Activated naive CD8-positive, alpha-beta T cell treated with anti-CD3 and anti-CD28 coated beads, Interleukin-2, amount 50 U/mL, for 24 hours (primary cell): ENCODE measurements around the gene GIMAP8.
"Not testable (repeated sequence)": the region's sequence is repeated elsewhere in the genome, so short reads cannot be mapped to it uniquely, and the experiment has no call there.

Experiments
- ATAC-seq: fragments of 150-1000 bp; cut with Tn5 transposase; one replicate; pipeline ENCODE4 v1.10.0; 2021
- DNase-seq: peaks from one replicate; pipeline ENCODE4 v3.0.0; 2021
- H3K27ac Mint-ChIP-seq: one replicate; pipeline ENCODE4 v1.8.0; 2021; ENCODE audit warnings: mild to moderate bottlenecking, mixed read lengths
- H3K27me3 Mint-ChIP-seq: one replicate; pipeline ENCODE4 v1.8.0; 2021; ENCODE audit warnings: mixed read lengths
- H3K36me3 Mint-ChIP-seq: one replicate; pipeline ENCODE4 v1.8.0; 2021; ENCODE audit warnings: low read depth, mixed read lengths
- H3K4me1 Mint-ChIP-seq: one replicate; pipeline ENCODE4 v1.8.0; 2021; ENCODE audit warnings: mixed read lengths
- H3K4me3 Mint-ChIP-seq: one replicate; pipeline ENCODE4 v1.8.0; 2021; ENCODE audit warnings: mild to moderate bottlenecking, moderate library complexity, mixed read lengths
- H3K9me3 Mint-ChIP-seq: one replicate; pipeline ENCODE4 v1.8.0; 2021; ENCODE audit warnings: mixed read lengths

GIMAP8 gene

GRCh38 chr7:150519310-150519709, 68.9 kb downstream of the GIMAP8 start:
- Mint-ChIP-seq H3K27me3 (no peaks in the 10 kb centered on the region), H3K9me3 (no peaks in the 10 kb centered on the region), H3K27ac (peak overlapping the region; percentile 98), H3K36me3 (peaks cover 12% of the 10 kb centered on the region), H3K4me1 (peaks cover 55% of the 10 kb centered on the region), H3K4me3 (peak overlapping the region; percentile 98)
- ATAC-seq (no peak), DNase-seq (no peak)

GRCh38 chr7:150520145-150520544, 69.7 kb downstream of the GIMAP8 start:
- Mint-ChIP-seq H3K4me1 (peaks cover 61% of the 10 kb centered on the region), H3K4me3 (peak overlapping the region; percentile 98), H3K9me3 (no peaks in the 10 kb centered on the region), H3K36me3 (peaks cover 12% of the 10 kb centered on the region), H3K27me3 (no peaks in the 10 kb centered on the region), H3K27ac (peak overlapping the region; percentile 98)
- DNase-seq: no peak
- ATAC-seq: peak; percentile 27

- not testable (repeated sequence) for H3K9me3 Mint-ChIP-seq, DNase-seq, ATAC-seq, H3K27me3 Mint-ChIP-seq
- Mint-ChIP-seq H3K4me3 (peak overlapping the region; percentile 13), H3K36me3 (peaks cover 13% of the 10 kb centered on the region), H3K27ac (peak overlapping the region; percentile 70), H3K4me1 (peaks cover 73% of the 10 kb centered on the region)
These were observed 72.5 kb downstream of the GIMAP8 start for GRCh38 chr7:150522931-150523330.

- H3K36me3 Mint-ChIP-seq: peaks cover 21% of the 10 kb centered on the region
- H3K27ac Mint-ChIP-seq: peak overlapping the region; percentile 70
- ATAC-seq (peak; percentile 83), DNase-seq (no peak)
- H3K4me3 Mint-ChIP-seq: peak overlapping the region; percentile 3
- peaks cover 67% of the 10 kb centered on the region for H3K4me1 Mint-ChIP-seq
- H3K27me3 Mint-ChIP-seq: no peaks in the 10 kb centered on the region
- peaks cover 10% of the 10 kb centered on the region for H3K9me3 Mint-ChIP-seq
These were observed 73.6 kb downstream of the GIMAP8 start for GRCh38 chr7:150524018-150524417.
